Activated naive CD4-positive, alpha-beta T cell treated with anti-CD3 and anti-CD28 coated beads, Interleukin-2, amount 10 ng/mL, durations not matched to agents 7 days and 5 days (primary cell): ENCODE measurements around the gene KDM5C.

ENCODE experiments used
- CTCF ChIA-PET: fragments of 350-600 bp; sonication (Branson Sonifier 250); formaldehyde crosslinking; loops from one replicate; lab custom pipeline; 2021; ENCODE audit warnings: antibody characterized with exemption; lab: Charles Lee
- DNase-seq: peaks from one replicate; pipeline ENCODE4 v3.0.0-alpha.2; 2020
- H3K27ac Mint-ChIP-seq: one replicate; pipeline ENCODE4 v1.8.0; 2021; ENCODE audit warnings: mild to moderate bottlenecking, moderate library complexity, mixed read lengths
- H3K27me3 Mint-ChIP-seq: one replicate; pipeline ENCODE4 v1.8.0; 2021; ENCODE audit warnings: mild to moderate bottlenecking, mixed read lengths
- H3K36me3 Mint-ChIP-seq: one replicate; pipeline ENCODE4 v1.8.0; 2021; ENCODE audit warnings: mixed read lengths
- H3K4me1 Mint-ChIP-seq: one replicate; pipeline ENCODE4 v1.8.0; 2021; ENCODE audit warnings: mixed read lengths
- H3K4me3 Mint-ChIP-seq: one replicate; pipeline ENCODE4 v1.8.0; 2021; ENCODE audit warnings: mild to moderate bottlenecking, moderate library complexity, mixed read lengths
- H3K9me3 Mint-ChIP-seq: one replicate; pipeline ENCODE4 v1.8.0; 2021; ENCODE audit warnings: mixed read lengths

KDM5C gene

GRCh38 chrX:53237056-53237455, 12.0 kb upstream of the KDM5C start:
- no peak overlapping the region for H3K4me3 Mint-ChIP-seq
- H3K27me3 Mint-ChIP-seq: peaks cover 9% of the 10 kb centered on the region

GRCh38 chrX:53236025-53236679, 11.1 kb upstream of the KDM5C start:
- no peaks in the 10 kb centered on the region for H3K9me3 Mint-ChIP-seq
- DNase-seq: no peak
- H3K36me3 Mint-ChIP-seq: no peaks in the 10 kb centered on the region
- H3K4me1 Mint-ChIP-seq: no peaks in the 10 kb centered on the region
- peaks cover 15% of the 10 kb centered on the region for H3K27me3 Mint-ChIP-seq
- H3K4me3 Mint-ChIP-seq: no peak overlapping the region
- H3K27ac Mint-ChIP-seq: no peak overlapping the region
- CTCF ChIA-PET: no interaction called here

More at GRCh38 chrX:53237056-53237455, 12.0 kb upstream of the KDM5C start:
- CTCF ChIA-PET: no interaction called here
- H3K36me3 Mint-ChIP-seq: no peaks in the 10 kb centered on the region
- DNase-seq: no peak
- no peaks in the 10 kb centered on the region for H3K4me1 Mint-ChIP-seq
- no peaks in the 10 kb centered on the region for H3K9me3 Mint-ChIP-seq
- H3K27ac Mint-ChIP-seq: no peak overlapping the region

GRCh38 chrX:53235566-53235965, 10.6 kb upstream of the KDM5C start:
- Mint-ChIP-seq H3K4me1 (no peaks in the 10 kb centered on the region), H3K36me3 (no peaks in the 10 kb centered on the region), H3K27me3 (peaks cover 21% of the 10 kb centered on the region), H3K9me3 (no peaks in the 10 kb centered on the region), H3K4me3 (no peak overlapping the region), H3K27ac (no peak overlapping the region)
- CTCF ChIA-PET: no interaction called here
- no peak for DNase-seq

- no peaks in the 10 kb centered on the region for H3K36me3 Mint-ChIP-seq
- H3K27ac Mint-ChIP-seq: no peak overlapping the region
- H3K9me3 Mint-ChIP-seq: no peaks in the 10 kb centered on the region
- no peak overlapping the region for H3K4me3 Mint-ChIP-seq
- H3K4me1 Mint-ChIP-seq: no peaks in the 10 kb centered on the region
- CTCF ChIA-PET: no interaction called here
- no peak for DNase-seq
- peaks cover 27% of the 10 kb centered on the region for H3K27me3 Mint-ChIP-seq
Observed at GRCh38 chrX:53234484-53234883, 9.5 kb upstream of the KDM5C start.

GRCh38 chrX:53233536-53233935, 8.5 kb upstream of the KDM5C start:
- peaks cover 24% of the 10 kb centered on the region for H3K27me3 Mint-ChIP-seq
- H3K4me3 Mint-ChIP-seq: no peak overlapping the region
- H3K4me1 Mint-ChIP-seq: no peaks in the 10 kb centered on the region
- H3K9me3 Mint-ChIP-seq: no peaks in the 10 kb centered on the region
- no peak for DNase-seq
- H3K27ac Mint-ChIP-seq: no peak overlapping the region
- H3K36me3 Mint-ChIP-seq: no peaks in the 10 kb centered on the region
- CTCF ChIA-PET: no interaction called here

GRCh38 chrX:53230116-53230515, 5.1 kb upstream of the KDM5C start:
- H3K27ac Mint-ChIP-seq: no peak overlapping the region
- no peak for DNase-seq
- H3K36me3 Mint-ChIP-seq: peaks cover 3% of the 10 kb centered on the region
- peaks cover 22% of the 10 kb centered on the region for H3K4me1 Mint-ChIP-seq
- CTCF ChIA-PET: no interaction called here
- H3K4me3 Mint-ChIP-seq: no peak overlapping the region
- H3K9me3 Mint-ChIP-seq: no peaks in the 10 kb centered on the region
- peaks cover 24% of the 10 kb centered on the region for H3K27me3 Mint-ChIP-seq

GRCh38 chrX:53227224-53227765, 2.3 kb upstream of the KDM5C start:
- Mint-ChIP-seq H3K27ac (no peak overlapping the region), H3K36me3 (peaks cover 14% of the 10 kb centered on the region), H3K4me3 (no peak overlapping the region), H3K27me3 (peaks cover 21% of the 10 kb centered on the region), H3K9me3 (no peaks in the 10 kb centered on the region), H3K4me1 (peaks cover 40% of the 10 kb centered on the region)
- DNase-seq: no peak
- CTCF ChIA-PET: no interaction called here

- Mint-ChIP-seq H3K4me1 (peaks cover 48% of the 10 kb centered on the region), H3K27me3 (no peaks in the 10 kb centered on the region), H3K4me3 (peak overlapping the region; percentile 97), H3K36me3 (peaks cover 14% of the 10 kb centered on the region), H3K9me3 (no peaks in the 10 kb centered on the region), H3K27ac (peak overlapping the region; percentile 98)
- CTCF ChIA-PET: no interaction called here
- peak; percentile 35 for DNase-seq
Observed at GRCh38 chrX:53223955-53224859, 800 bp downstream of the KDM5C start.

GRCh38 chrX:53223068-53223693, 1.8 kb downstream of the KDM5C start:
- Mint-ChIP-seq H3K4me1 (peaks cover 48% of the 10 kb centered on the region), H3K27me3 (no peaks in the 10 kb centered on the region), H3K9me3 (no peaks in the 10 kb centered on the region), H3K36me3 (peaks cover 20% of the 10 kb centered on the region), H3K4me3 (peak overlapping the region; percentile 97), H3K27ac (peak overlapping the region; percentile 98)
- CTCF ChIA-PET: no interaction called here
- DNase-seq: no peak

GRCh38 chrX:53211391-53211978, 13.5 kb downstream of the KDM5C start:
- Mint-ChIP-seq H3K4me3 (no peak overlapping the region), H3K27ac (no peak overlapping the region), H3K9me3 (no peaks in the 10 kb centered on the region), H3K4me1 (no peaks in the 10 kb centered on the region), H3K27me3 (no peaks in the 10 kb centered on the region), H3K36me3 (peaks cover 34% of the 10 kb centered on the region)
- DNase-seq: no peak
- CTCF ChIA-PET: no interaction called here

- DNase-seq: no peak
- Mint-ChIP-seq H3K27ac (no peak overlapping the region), H3K4me1 (no peaks in the 10 kb centered on the region), H3K36me3 (peaks cover 27% of the 10 kb centered on the region), H3K9me3 (no peaks in the 10 kb centered on the region), H3K4me3 (no peak overlapping the region), H3K27me3 (no peaks in the 10 kb centered on the region)
- CTCF ChIA-PET: no interaction called here
Observed at GRCh38 chrX:53196678-53197077, 28.3 kb downstream of the KDM5C start.

- CTCF ChIA-PET: no interaction called here
- Mint-ChIP-seq H3K9me3 (no peaks in the 10 kb centered on the region), H3K4me1 (no peaks in the 10 kb centered on the region), H3K27me3 (no peaks in the 10 kb centered on the region), H3K36me3 (peaks cover 27% of the 10 kb centered on the region), H3K27ac (no peak overlapping the region), H3K4me3 (no peak overlapping the region)
- DNase-seq: no peak
Observed at GRCh38 chrX:53195401-53195800, 29.6 kb downstream of the KDM5C start.

- peaks cover 23% of the 10 kb centered on the region for H3K36me3 Mint-ChIP-seq
- H3K9me3 Mint-ChIP-seq: no peaks in the 10 kb centered on the region
- peak overlapping the region; percentile 33 for H3K27ac Mint-ChIP-seq
- DNase-seq: no peak
- H3K4me3 Mint-ChIP-seq: no peak overlapping the region
- H3K4me1 Mint-ChIP-seq: no peaks in the 10 kb centered on the region
- CTCF ChIA-PET: no interaction called here
- no peaks in the 10 kb centered on the region for H3K27me3 Mint-ChIP-seq
Observed at GRCh38 chrX:53194308-53194707, 30.7 kb downstream of the KDM5C start.

GRCh38 chrX:53193093-53193492, 31.9 kb downstream of the KDM5C start:
- Mint-ChIP-seq H3K36me3 (peaks cover 19% of the 10 kb centered on the region), H3K4me1 (no peaks in the 10 kb centered on the region), H3K4me3 (no peak overlapping the region), H3K27ac (no peak overlapping the region), H3K27me3 (no peaks in the 10 kb centered on the region), H3K9me3 (no peaks in the 10 kb centered on the region)
- DNase-seq: no peak
- CTCF ChIA-PET: no interaction called here
